Stimulated activated naive B cell treated with anti-CD40 and anti-IgM and Interleukin-4, amounts not matched to agents 10 μg/mL and 1 μg/mL and 100 μg/mL, for 72 hours (primary cell): ENCODE results near the gene KCTD12.
"Not testable (repeated sequence)": the region's sequence is repeated elsewhere in the genome, so short reads cannot be mapped to it uniquely, and the experiment has no call there.

Experiments used
- ATAC-seq, 2 donors: fragments of 150-1000 bp; cut with Tn5 transposase; replicated peaks; 2 replicates each; pipeline ENCODE4 v1.10.0; 2021; ENCODE audit warnings: moderate library complexity in 1 of 2
- DNase-seq: peaks from one replicate; pipeline ENCODE4 v3.0.0; 2021
- H3K27ac Mint-ChIP-seq: one replicate; pipeline ENCODE4 v1.8.0; 2022; ENCODE audit warnings: mild to moderate bottlenecking, mixed read lengths
- H3K27me3 Mint-ChIP-seq, 2 donors: one replicate each; pipeline ENCODE4 v1.8.0; 2022; ENCODE audit warnings: mixed read lengths in 2 of 2
- H3K36me3 Mint-ChIP-seq, 2 donors: one replicate each; pipeline ENCODE4 v1.8.0; 2022; ENCODE audit warnings: mixed read lengths in 2 of 2, mild to moderate bottlenecking in 1 of 2
- H3K4me1 Mint-ChIP-seq, 2 donors: one replicate each; pipeline ENCODE4 v1.8.0; 2022; ENCODE audit warnings: mixed read lengths in 2 of 2, mild to moderate bottlenecking in 1 of 2
- H3K4me3 Mint-ChIP-seq, 2 donors: one replicate each; pipeline ENCODE4 v1.8.0; 2022; ENCODE audit warnings: mild to moderate bottlenecking in 2 of 2, mixed read lengths in 2 of 2, moderate library complexity in 1 of 2
- H3K9me3 Mint-ChIP-seq, 2 donors: one replicate each; pipeline ENCODE4 v1.8.0; 2022; ENCODE audit warnings: mixed read lengths in 2 of 2, mild to moderate bottlenecking in 1 of 2

The KCTD12 gene

GRCh38 chr13:76886292-76887075, at the start of gene KCTD12:
TSS of gene KCTD12 (minus strand) at chr13:76886405. CDS start at chr13:76886148, 257 bp downstream.
- no peaks in the 10 kb centered on the region for H3K9me3 Mint-ChIP-seq
- H3K27me3 Mint-ChIP-seq: peaks cover 34% of the 10 kb centered on the region in 2 donors
- peaks cover 19 to 36% of the 10 kb centered on the region in 2 donors for H3K4me1 Mint-ChIP-seq
- peak within 1 kb of the TSS; percentile 91 to 94 for H3K4me3 Mint-ChIP-seq
- H3K36me3 Mint-ChIP-seq: peaks cover 3 to 4% of the 10 kb centered on the region in 2 donors
- ATAC-seq: peak; percentile 79 to 80
- H3K27ac Mint-ChIP-seq: peak within 1 kb of the TSS; percentile 88
- peak; percentile 76 for DNase-seq

- DNase-seq (no peak), ATAC-seq (no peak)
- Mint-ChIP-seq H3K9me3 (peaks cover 3 to 6% of the 10 kb centered on the region in 2 donors), H3K4me1 (no peaks in the 10 kb centered on the region), H3K36me3 (no peaks in the 10 kb centered on the region), H3K4me3 (no peak overlapping the region), H3K27me3 (no peaks in the 10 kb centered on the region), H3K27ac (no peak overlapping the region)
Measured at GRCh38 chr13:76934671-76935070, 48.5 kb upstream of the KCTD12 start.

GRCh38 chr13:76932076-76932475, 45.9 kb upstream of the KCTD12 start:
- Mint-ChIP-seq H3K27me3 (no peaks in the 10 kb centered on the region), H3K27ac (no peak overlapping the region), H3K4me1 (peaks cover 0 to 6% of the 10 kb centered on the region in 2 donors), H3K4me3 (no peak overlapping the region), H3K9me3 (peaks cover 3 to 5% of the 10 kb centered on the region in 2 donors), H3K36me3 (no peaks in the 10 kb centered on the region)
- no peak for DNase-seq
- ATAC-seq: no peak

GRCh38 chr13:76929851-76930374, 43.7 kb upstream of the KCTD12 start:
- Mint-ChIP-seq H3K4me3 (no peak overlapping the region), H3K36me3 (no peaks in the 10 kb centered on the region), H3K9me3 (peaks cover 0 to 3% of the 10 kb centered on the region in 2 donors), H3K27me3 (peaks cover 0 to 2% of the 10 kb centered on the region in 2 donors), H3K27ac (no peak overlapping the region), H3K4me1 (peaks cover 0 to 6% of the 10 kb centered on the region in 2 donors)
- DNase-seq (no peak), ATAC-seq (no peak)

GRCh38 chr13:76929320-76929719, 43.1 kb upstream of the KCTD12 start:
- no peak for DNase-seq
- peak in 1 of 2 donors; percentile 22 for ATAC-seq
- Mint-ChIP-seq H3K27ac (no peak overlapping the region), H3K4me3 (no peak overlapping the region), H3K4me1 (peaks cover 0 to 6% of the 10 kb centered on the region in 2 donors), H3K36me3 (no peaks in the 10 kb centered on the region), H3K9me3 (peaks cover 0 to 3% of the 10 kb centered on the region in 2 donors), H3K27me3 (peaks cover 0 to 3% of the 10 kb centered on the region in 2 donors)

- peaks cover 0 to 3% of the 10 kb centered on the region in 2 donors for H3K27me3 Mint-ChIP-seq
- H3K27ac Mint-ChIP-seq: no peak overlapping the region
- H3K9me3 Mint-ChIP-seq: peaks cover 0 to 3% of the 10 kb centered on the region in 2 donors
- H3K4me1 Mint-ChIP-seq: peaks cover 0 to 6% of the 10 kb centered on the region in 2 donors
- no peaks in the 10 kb centered on the region for H3K36me3 Mint-ChIP-seq
- DNase-seq: no peak
- no peak overlapping the region for H3K4me3 Mint-ChIP-seq
- ATAC-seq: no peak
Measured at GRCh38 chr13:76928456-76928855, 42.3 kb upstream of the KCTD12 start.

GRCh38 chr13:76927955-76928354, 41.8 kb upstream of the KCTD12 start:
- H3K36me3 Mint-ChIP-seq: no peaks in the 10 kb centered on the region
- peaks cover 0 to 6% of the 10 kb centered on the region in 2 donors for H3K4me1 Mint-ChIP-seq
- no peak overlapping the region for H3K27ac Mint-ChIP-seq
- H3K27me3 Mint-ChIP-seq: peaks cover 0 to 3% of the 10 kb centered on the region in 2 donors
- peaks cover 0 to 3% of the 10 kb centered on the region in 2 donors for H3K9me3 Mint-ChIP-seq
- no peak for ATAC-seq
- no peak overlapping the region for H3K4me3 Mint-ChIP-seq
- no peak for DNase-seq

- ATAC-seq: no peak
Measured at GRCh38 chr13:76925115-76925514, 38.9 kb upstream of the KCTD12 start.

GRCh38 chr13:76921516-76921915, 35.3 kb upstream of the KCTD12 start:
- Mint-ChIP-seq H3K9me3 (peaks cover 8 to 12% of the 10 kb centered on the region in 2 donors), H3K27me3 (peaks cover 24 to 29% of the 10 kb centered on the region in 2 donors), H3K36me3 (no peaks in the 10 kb centered on the region), H3K4me3 (no peak overlapping the region), H3K4me1 (no peaks in the 10 kb centered on the region), H3K27ac (no peak overlapping the region)
- DNase-seq (no peak), ATAC-seq (no peak)

More at GRCh38 chr13:76925115-76925514, 38.9 kb upstream of the KCTD12 start:
- Mint-ChIP-seq H3K27ac (no peak overlapping the region), H3K4me1 (peaks cover 0 to 6% of the 10 kb centered on the region in 2 donors), H3K36me3 (no peaks in the 10 kb centered on the region), H3K9me3 (peaks cover 3 to 4% of the 10 kb centered on the region in 2 donors), H3K27me3 (peaks cover 4 to 8% of the 10 kb centered on the region in 2 donors), H3K4me3 (no peak overlapping the region)
- DNase-seq: no peak

GRCh38 chr13:76917755-76918481, 31.7 kb upstream of the KCTD12 start:
- peaks cover 8 to 12% of the 10 kb centered on the region in 2 donors for H3K9me3 Mint-ChIP-seq
- H3K27me3 Mint-ChIP-seq: peaks cover 29 to 31% of the 10 kb centered on the region in 2 donors
- not testable (repeated sequence) for H3K36me3 Mint-ChIP-seq, DNase-seq, H3K4me1 Mint-ChIP-seq, H3K4me3 Mint-ChIP-seq, ATAC-seq, H3K27ac Mint-ChIP-seq

GRCh38 chr13:76917095-76917494, 30.9 kb upstream of the KCTD12 start:
- Mint-ChIP-seq H3K27ac (no peak overlapping the region), H3K27me3 (peaks cover 29 to 34% of the 10 kb centered on the region in 2 donors), H3K36me3 (no peaks in the 10 kb centered on the region), H3K4me3 (no peak overlapping the region), H3K4me1 (no peaks in the 10 kb centered on the region), H3K9me3 (peaks cover 8 to 12% of the 10 kb centered on the region in 2 donors)
- ATAC-seq (no peak), DNase-seq (no peak)

GRCh38 chr13:76913898-76914297, 27.7 kb upstream of the KCTD12 start:
- H3K36me3 Mint-ChIP-seq: no peaks in the 10 kb centered on the region
- H3K4me1 Mint-ChIP-seq: no peaks in the 10 kb centered on the region
- H3K9me3 Mint-ChIP-seq: no peaks in the 10 kb centered on the region
- no peak overlapping the region for H3K27ac Mint-ChIP-seq
- DNase-seq (no peak), ATAC-seq (no peak)
- H3K4me3 Mint-ChIP-seq: no peak overlapping the region
- peaks cover 13 to 20% of the 10 kb centered on the region in 2 donors for H3K27me3 Mint-ChIP-seq

- no peaks in the 10 kb centered on the region for H3K36me3 Mint-ChIP-seq
- ATAC-seq: no peak
Measured at GRCh38 chr13:76912476-76912875, 26.3 kb upstream of the KCTD12 start.

GRCh38 chr13:76904507-76904906, 18.3 kb upstream of the KCTD12 start:
- DNase-seq (no peak), ATAC-seq (no peak)
- Mint-ChIP-seq H3K4me1 (no peaks in the 10 kb centered on the region), H3K4me3 (no peak overlapping the region), H3K27ac (no peak overlapping the region), H3K27me3 (peaks cover 16 to 19% of the 10 kb centered on the region in 2 donors), H3K36me3 (no peaks in the 10 kb centered on the region), H3K9me3 (peaks cover 0 to 2% of the 10 kb centered on the region in 2 donors)

More at GRCh38 chr13:76912476-76912875, 26.3 kb upstream of the KCTD12 start:
- no peaks in the 10 kb centered on the region for H3K4me1 Mint-ChIP-seq
- H3K9me3 Mint-ChIP-seq: no peaks in the 10 kb centered on the region
- H3K27me3 Mint-ChIP-seq: peaks cover 3 to 17% of the 10 kb centered on the region in 2 donors
- DNase-seq: no peak
- H3K4me3 Mint-ChIP-seq: no peak overlapping the region
- H3K27ac Mint-ChIP-seq: no peak overlapping the region
